Mucosa of rectum (tissue), 2 donors: Measurements from ENCODE around the gene COQ6.

Experiments
- H3K27ac ChIP-seq, 2 donors: one replicate each; pipeline ENCODE4 v1.7.0; 2013; ENCODE audit warnings: inconsistent platforms in 2 of 2, low read depth in 2 of 2, low read length in 2 of 2
- H3K27me3 ChIP-seq, 2 donors: one replicate each; pipeline ENCODE4 v1.7.0; 2013; ENCODE audit warnings: low read length in 2 of 2; ENCODE audit not compliant: control insufficient read depth in 2 of 2, insufficient read depth in 2 of 2
- H3K36me3 ChIP-seq, 2 donors: one replicate each; pipeline ENCODE4 v1.7.0; 2013; ENCODE audit warnings: low read length in 2 of 2; ENCODE audit not compliant: control insufficient read depth in 2 of 2, insufficient read depth in 2 of 2
- H3K4me1 ChIP-seq, 2 donors: one replicate each; pipeline ENCODE4 v1.7.0; 2013; ENCODE audit warnings: low read length in 2 of 2, mild to moderate bottlenecking in 1 of 2; ENCODE audit not compliant: control insufficient read depth in 2 of 2, insufficient read depth in 2 of 2
- H3K4me3 ChIP-seq, 2 donors: one replicate each; pipeline ENCODE4 v1.7.0; 2013; ENCODE audit warnings: low read length in 2 of 2
- H3K9ac ChIP-seq, 2 donors: one replicate each; pipeline ENCODE4 v1.7.0; 2013; ENCODE audit warnings: low read length in 2 of 2, low read depth in 1 of 2, mild to moderate bottlenecking in 1 of 2
- H3K9me3 ChIP-seq, 2 donors: one replicate each; pipeline ENCODE4 v1.7.0; 2013; ENCODE audit warnings: low read length in 2 of 2; ENCODE audit not compliant: control insufficient read depth in 2 of 2
- donor health status: healthy.
- donor health status: Normal muscosa, but diverticular disease.

COQ6 gene

DNA sequence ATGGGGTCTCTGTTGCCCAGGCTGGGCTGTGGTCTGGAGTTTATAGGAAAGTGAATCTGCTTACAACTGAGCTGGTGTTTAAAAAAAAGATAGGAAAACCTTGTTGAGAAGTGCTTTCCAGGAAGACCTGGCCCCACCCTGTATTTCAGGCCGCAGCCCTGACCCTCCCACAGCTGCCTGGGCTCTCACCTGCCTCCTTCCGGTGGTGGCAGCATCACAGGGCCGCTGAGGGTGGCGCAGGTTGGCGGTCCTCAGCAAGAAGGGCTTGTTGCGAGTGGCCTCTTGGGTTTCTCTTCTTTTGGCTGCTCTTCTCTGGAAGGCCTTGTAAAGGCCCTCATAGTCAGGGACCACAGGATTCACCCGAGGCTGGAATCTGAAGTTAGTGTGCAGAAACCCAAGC lies 7.9 kb upstream of the COQ6 start:
- no peaks in the 10 kb centered on the region for H3K9me3 ChIP-seq
- H3K4me1 ChIP-seq = peaks cover 15 to 29% of the 10 kb centered on the region in 2 donors
- H3K9ac ChIP-seq = no peak overlapping the region
- H3K27ac ChIP-seq = no peak overlapping the region
- H3K4me3 ChIP-seq = no peak overlapping the region
- no peaks in the 10 kb centered on the region for H3K27me3 ChIP-seq
- peaks cover 11 to 22% of the 10 kb centered on the region in 2 donors for H3K36me3 ChIP-seq

- H3K9ac ChIP-seq = no peak overlapping the region
- no peaks in the 10 kb centered on the region for H3K9me3 ChIP-seq
- H3K27ac ChIP-seq = no peak overlapping the region
- no peak overlapping the region for H3K4me3 ChIP-seq
- peaks cover 15 to 29% of the 10 kb centered on the region in 2 donors for H3K4me1 ChIP-seq
- peaks cover 8 to 18% of the 10 kb centered on the region in 2 donors for H3K36me3 ChIP-seq
- H3K27me3 ChIP-seq = no peaks in the 10 kb centered on the region
Observed at GRCh38 chr14:73943083-73943482, 7.0 kb upstream of the COQ6 start.

DNA sequence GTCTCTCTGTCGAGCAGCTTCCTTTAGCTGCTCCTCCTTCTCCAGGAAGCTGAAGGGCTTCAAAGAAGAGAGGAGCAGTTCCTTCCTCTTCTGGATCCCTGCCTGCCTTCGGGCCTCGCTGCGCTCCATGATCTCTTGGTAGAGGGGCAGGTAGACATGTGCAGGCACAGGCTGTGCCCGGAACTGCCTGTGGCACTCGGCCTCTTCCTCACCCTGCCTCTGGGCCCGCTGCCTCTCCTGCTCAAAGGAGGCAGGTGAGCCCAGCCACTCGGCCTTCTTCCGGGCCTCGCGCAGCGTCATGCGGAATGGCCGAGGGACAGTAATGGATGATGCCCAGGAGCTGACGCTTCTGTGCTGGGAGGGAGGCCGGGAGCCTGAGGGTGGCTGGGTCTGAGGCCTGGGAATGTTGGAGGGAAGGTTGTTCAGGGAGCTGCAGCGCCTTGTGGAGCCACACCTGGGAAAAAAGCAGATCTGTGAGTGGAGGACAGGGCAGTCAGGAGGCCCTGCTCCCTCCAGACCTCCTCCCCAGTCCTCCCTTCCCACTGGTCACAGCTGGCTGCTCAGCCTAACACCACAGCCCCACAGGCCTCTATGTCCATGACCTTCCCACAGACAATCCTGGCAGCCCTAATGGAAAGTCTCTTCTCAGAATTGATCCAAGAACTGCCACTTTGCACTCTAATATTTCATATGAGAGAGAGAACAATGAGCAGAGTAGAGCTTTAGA lies 5.5 kb upstream of the COQ6 start:
- Histone ChIP-seq H3K27me3 (no peaks in the 10 kb centered on the region), H3K36me3 (peaks cover 5 to 18% of the 10 kb centered on the region in 2 donors), H3K27ac (peak overlapping the region; percentile 66 to 68), H3K4me1 (peaks cover 19 to 34% of the 10 kb centered on the region in 2 donors), H3K9ac (no peak overlapping the region), H3K9me3 (no peaks in the 10 kb centered on the region), H3K4me3 (no peak overlapping the region)

GRCh38 chr14:73945159-73945670 lies 4.9 kb upstream of the COQ6 start:
- H3K27me3 ChIP-seq = no peaks in the 10 kb centered on the region

DNA sequence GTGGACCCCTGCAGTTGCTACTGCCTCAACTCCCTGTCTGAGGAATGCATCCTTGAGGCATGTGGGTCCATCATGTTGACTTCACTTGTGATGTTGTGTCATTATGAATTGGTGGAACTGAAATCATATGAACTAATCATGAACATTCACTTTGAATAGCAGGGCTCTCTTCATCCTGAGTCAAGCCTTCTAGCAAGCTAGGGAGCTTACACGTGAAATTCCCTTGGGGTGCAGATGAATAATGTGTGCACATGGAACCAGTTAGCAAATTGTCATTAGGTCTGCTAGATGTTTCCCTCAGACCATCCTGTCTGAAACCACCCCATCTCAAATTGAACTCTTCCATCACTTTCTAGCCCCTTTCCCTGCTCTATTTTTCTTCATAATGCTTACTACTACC lies 3.6 kb downstream of the COQ6 start:
- Histone ChIP-seq H3K9ac (no peak overlapping the region), H3K36me3 (peaks cover 27 to 29% of the 10 kb centered on the region in 2 donors), H3K27me3 (no peaks in the 10 kb centered on the region), H3K4me1 (peaks cover 7 to 10% of the 10 kb centered on the region in 2 donors), H3K9me3 (no peaks in the 10 kb centered on the region), H3K4me3 (no peak overlapping the region), H3K27ac (no peak overlapping the region)

More at GRCh38 chr14:73945159-73945670, 4.9 kb upstream of the COQ6 start:
- H3K9me3 ChIP-seq = no peaks in the 10 kb centered on the region
- H3K4me3 ChIP-seq = no peak overlapping the region
- peaks cover 5 to 13% of the 10 kb centered on the region in 2 donors for H3K36me3 ChIP-seq
- peak overlapping the region; percentile 66 to 68 for H3K27ac ChIP-seq
- H3K9ac ChIP-seq = no peak overlapping the region
- peaks cover 19 to 35% of the 10 kb centered on the region in 2 donors for H3K4me1 ChIP-seq

GRCh38 chr14:73955674-73956073 lies 5.6 kb downstream of the COQ6 start:
- no peak overlapping the region for H3K27ac ChIP-seq
- peaks cover 3 to 4% of the 10 kb centered on the region in 2 donors for H3K4me1 ChIP-seq
- H3K36me3 ChIP-seq = peaks cover 40 to 45% of the 10 kb centered on the region in 2 donors
- H3K9ac ChIP-seq = no peak overlapping the region
- no peaks in the 10 kb centered on the region for H3K27me3 ChIP-seq
- H3K4me3 ChIP-seq = no peak overlapping the region
- H3K9me3 ChIP-seq = no peaks in the 10 kb centered on the region

- Histone ChIP-seq H3K27ac (no peak overlapping the region), H3K9ac (no peak overlapping the region), H3K27me3 (no peaks in the 10 kb centered on the region), H3K4me3 (no peak overlapping the region), H3K9me3 (no peaks in the 10 kb centered on the region), H3K36me3 (peaks cover 62 to 67% of the 10 kb centered on the region in 2 donors), H3K4me1 (no peaks in the 10 kb centered on the region)
Observed at GRCh38 chr14:73958591-73958990, 8.5 kb downstream of the COQ6 start.

DNA sequence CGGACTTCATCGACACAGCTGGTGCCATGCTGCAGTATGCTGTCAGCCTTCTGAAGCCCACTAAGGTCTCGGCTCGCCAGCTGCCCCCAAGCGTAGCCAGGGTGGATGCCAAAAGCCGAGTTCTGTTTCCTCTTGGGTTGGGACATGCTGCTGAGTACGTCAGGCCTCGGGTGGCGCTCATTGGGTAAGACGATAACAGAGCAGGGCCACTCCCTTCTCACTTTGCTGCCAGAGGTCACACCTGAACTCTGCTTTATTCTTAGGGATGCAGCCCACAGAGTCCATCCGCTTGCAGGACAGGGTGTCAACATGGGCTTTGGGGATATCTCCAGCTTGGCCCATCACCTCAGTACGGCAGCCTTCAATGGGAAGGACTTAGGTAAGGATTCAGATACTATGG lies 11.1 kb downstream of the COQ6 start:
- no peak overlapping the region for H3K4me3 ChIP-seq
- peaks cover 67 to 78% of the 10 kb centered on the region in 2 donors for H3K36me3 ChIP-seq
- H3K9ac ChIP-seq = no peak overlapping the region
- no peak overlapping the region for H3K27ac ChIP-seq
- H3K9me3 ChIP-seq = no peaks in the 10 kb centered on the region
- no peaks in the 10 kb centered on the region for H3K27me3 ChIP-seq
- H3K4me1 ChIP-seq = no peaks in the 10 kb centered on the region

DNA sequence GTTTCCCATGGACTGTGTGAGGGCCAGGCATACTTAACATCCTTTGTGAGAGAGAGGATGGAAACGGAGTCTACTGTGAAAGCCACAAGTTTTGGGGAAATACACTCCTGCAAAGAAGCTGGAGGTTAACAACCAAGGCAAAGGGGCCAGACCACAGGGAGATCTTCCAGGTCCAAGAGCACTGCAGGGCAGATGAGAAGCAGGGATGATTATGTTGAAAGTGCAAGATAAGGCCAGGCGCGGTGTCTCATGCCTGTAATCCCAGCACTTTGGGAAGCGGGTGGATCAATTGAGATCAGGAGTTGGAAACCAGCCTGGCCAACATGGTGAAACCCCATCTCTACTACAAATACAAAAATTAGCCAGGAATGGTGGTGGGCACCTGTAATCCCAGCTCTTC lies 15.1 kb downstream of the COQ6 start:
- no peaks in the 10 kb centered on the region for H3K4me1 ChIP-seq
- H3K9ac ChIP-seq = no peak overlapping the region
- no peaks in the 10 kb centered on the region for H3K9me3 ChIP-seq
- H3K4me3 ChIP-seq = no peak overlapping the region
- H3K27me3 ChIP-seq = no peaks in the 10 kb centered on the region
- peaks cover 77 to 78% of the 10 kb centered on the region in 2 donors for H3K36me3 ChIP-seq
- H3K27ac ChIP-seq = no peak overlapping the region

GRCh38 chr14:73968885-73969284 lies 18.8 kb downstream of the COQ6 start:
- Histone ChIP-seq H3K36me3 (peaks cover 67 to 69% of the 10 kb centered on the region in 2 donors), H3K4me3 (no peak overlapping the region), H3K27ac (no peak overlapping the region), H3K9me3 (no peaks in the 10 kb centered on the region), H3K27me3 (no peaks in the 10 kb centered on the region), H3K4me1 (peaks cover 0 to 18% of the 10 kb centered on the region in 2 donors), H3K9ac (no peak overlapping the region)
